HCEC 1CT (cell line): ENCODE data around the gene GOLGA8K.
"Not testable (repeated sequence)": the region's sequence is repeated elsewhere in the genome, so short reads cannot be mapped to it uniquely, and the experiment has no call there.

ENCODE experiments used
- DNase-seq: peaks from one replicate; pipeline ENCODE4 v3.0.0-alpha.2; 2017

GOLGA8K gene

DNA sequence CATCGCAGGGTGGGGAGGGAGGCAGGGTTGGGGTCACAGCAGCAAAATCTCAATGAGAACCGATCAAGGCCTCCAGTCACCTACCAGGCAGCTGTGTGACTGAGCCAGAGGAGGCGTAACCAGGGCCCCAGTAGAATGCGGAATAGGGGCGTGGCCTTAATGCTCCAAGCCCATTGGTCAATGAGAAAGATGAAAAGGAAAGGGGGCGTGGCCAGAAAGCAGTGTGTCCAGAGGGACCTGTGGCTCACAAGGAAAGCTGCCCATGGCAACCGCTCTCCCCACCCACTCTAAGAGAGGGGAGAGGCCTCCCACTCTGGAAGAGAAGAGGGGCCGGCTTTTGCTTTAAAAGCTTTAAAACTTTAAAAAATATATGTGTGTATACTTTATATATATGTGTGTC is at the start of gene GOLGA8K:
GOLGA8K (minus strand) TSS at position 101 of the 400 bp plus-strand sequence; CDS start at position 3, 98 bp downstream.
- DNase-seq = not testable (repeated sequence)

- not testable (repeated sequence) for DNase-seq
These were observed 37.4 kb upstream of the GOLGA8K start for GRCh38 chr15:32440445-32440977.

GRCh38 chr15:32434102-32434963 is 31.2 kb upstream of the GOLGA8K start:
- DNase-seq = not testable (repeated sequence)

DNA sequence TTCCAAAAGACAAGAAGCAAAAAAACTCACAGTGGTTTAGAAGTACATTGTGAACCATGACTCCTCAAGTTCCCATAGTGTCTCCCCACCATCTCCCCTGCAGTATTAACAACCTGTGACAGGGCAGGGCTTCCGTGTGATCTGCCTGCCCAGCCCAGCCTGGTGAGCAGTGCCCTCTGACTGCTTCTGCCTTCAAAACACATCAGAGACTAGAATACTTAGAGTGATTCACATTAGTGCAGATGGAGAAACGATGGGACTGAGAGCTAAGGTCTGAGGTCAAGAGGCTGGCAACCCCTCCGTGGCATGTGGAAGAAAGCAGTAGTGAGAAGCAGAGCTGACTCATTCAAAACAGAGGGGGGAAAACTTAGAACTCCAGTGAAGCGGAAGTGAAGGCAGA is 24.5 kb upstream of the GOLGA8K start:
- not testable (repeated sequence) for DNase-seq

- not testable (repeated sequence) for DNase-seq
These were observed 23.4 kb upstream of the GOLGA8K start for GRCh38 chr15:32426511-32426910.

- DNase-seq = not testable (repeated sequence)
These were observed 4.8 kb upstream of the GOLGA8K start for GRCh38 chr15:32407903-32408302.

GRCh38 chr15:32396522-32396921 is 6.6 kb downstream of the GOLGA8K start:
- not testable (repeated sequence) for DNase-seq

DNA sequence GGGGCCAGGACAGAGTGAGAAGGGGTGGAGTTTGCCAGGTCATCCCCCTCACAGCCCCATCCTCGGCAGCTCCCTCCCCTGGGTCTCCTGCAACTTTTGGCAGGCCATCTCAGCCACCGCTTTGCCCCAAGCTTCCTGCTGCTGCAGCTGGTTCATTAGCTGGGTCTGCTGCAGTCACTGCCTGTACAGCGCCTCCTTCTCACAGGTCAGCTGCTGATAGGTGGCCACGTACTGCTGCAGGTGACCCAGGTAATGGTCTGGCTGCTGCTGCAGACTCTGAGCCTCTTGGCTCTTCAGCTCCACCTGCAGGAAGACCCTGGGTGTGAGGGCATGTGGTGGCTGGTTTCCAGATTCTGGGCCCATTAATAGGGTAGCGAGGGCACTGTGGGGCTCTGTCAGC is 8.3 kb downstream of the GOLGA8K start:
- DNase-seq = not testable (repeated sequence)

DNA sequence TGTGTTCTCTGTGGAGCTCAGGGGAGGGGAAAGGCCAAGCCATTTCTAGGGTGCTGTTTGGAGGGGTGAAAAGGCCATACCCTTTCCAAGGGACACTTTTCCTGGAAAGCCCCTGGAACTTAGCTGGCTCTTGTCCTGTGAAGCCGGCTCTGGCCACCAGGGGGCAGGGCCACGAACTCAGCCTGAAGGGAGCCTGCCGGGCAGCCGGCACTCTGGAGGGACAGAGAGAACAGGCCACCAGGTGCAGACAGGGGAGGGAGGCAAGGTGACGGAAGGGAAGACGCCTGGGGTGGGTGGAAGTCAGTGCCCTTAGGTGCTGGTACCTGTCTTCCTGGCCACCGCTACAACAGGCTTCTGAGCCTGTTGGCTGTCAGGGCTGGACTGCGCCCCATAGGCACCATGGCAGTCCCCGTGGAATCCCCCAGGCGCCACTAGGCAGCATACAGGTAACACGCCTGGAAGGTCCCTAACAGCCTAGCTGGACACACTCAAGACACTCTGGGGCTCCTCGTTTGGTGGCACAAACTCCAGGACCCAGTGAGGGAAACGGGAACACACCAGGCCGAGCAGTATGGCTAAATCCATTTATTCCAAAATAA is 14.9 kb downstream of the GOLGA8K start:
- not testable (repeated sequence) for DNase-seq

DNA sequence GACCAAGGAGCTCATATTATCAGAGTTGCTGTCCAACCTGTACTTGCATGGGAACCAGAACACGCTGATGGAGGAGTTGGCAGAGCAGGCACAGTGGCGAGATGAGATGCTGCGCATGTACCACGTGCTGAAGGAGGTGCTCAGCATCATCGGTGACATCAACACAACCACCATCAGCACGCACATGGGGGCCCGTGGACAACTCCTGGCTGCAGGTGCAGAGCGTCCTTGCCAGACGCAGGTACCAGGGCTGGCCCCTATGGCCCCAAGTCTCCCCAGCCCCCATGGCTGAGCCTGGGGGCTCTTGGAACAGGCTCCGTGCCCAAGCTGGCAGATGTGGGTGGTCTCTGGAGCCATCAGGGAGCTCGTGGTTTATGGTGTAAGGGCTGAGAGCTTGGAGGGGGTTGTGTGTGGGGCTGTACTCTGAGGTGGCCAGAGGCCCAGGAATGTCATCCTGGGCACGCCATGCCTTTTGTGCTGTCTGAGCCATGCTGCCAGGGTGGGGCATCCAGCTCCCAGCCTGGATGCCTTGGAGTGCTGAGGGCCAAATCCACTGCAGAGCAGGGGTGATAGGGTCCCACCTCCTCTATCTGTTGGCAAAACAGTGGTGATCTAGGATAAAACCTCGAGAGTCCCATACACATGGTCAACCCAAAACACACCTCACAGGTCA is 17.1 kb downstream of the GOLGA8K start:
- not testable (repeated sequence) for DNase-seq

- DNase-seq = not testable (repeated sequence)
These were observed 28.9 kb downstream of the GOLGA8K start for GRCh38 chr15:32374185-32374584.

GRCh38 chr15:32373707-32374106 is 29.4 kb downstream of the GOLGA8K start:
- not testable (repeated sequence) for DNase-seq

DNA sequence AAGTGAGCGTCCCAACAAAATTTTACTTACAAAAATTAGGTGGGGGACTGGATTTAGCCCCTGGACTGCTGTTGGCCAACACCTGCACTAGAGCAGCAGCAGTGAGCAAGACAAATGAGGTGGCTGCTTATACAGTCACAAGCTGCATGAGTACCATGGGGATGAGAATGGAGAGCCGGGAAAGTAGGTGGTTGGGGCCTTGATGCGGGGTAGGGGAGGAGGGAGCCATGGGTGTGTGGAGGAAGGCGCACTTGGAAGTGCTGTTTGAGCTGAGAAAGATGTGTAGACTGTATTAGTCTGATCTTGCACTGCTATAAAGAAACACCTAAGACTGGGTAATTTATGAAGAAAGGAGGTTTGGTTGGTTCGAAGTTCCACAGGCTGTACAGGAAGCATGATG is 31.0 kb downstream of the GOLGA8K start:
- DNase-seq = not testable (repeated sequence)

DNA sequence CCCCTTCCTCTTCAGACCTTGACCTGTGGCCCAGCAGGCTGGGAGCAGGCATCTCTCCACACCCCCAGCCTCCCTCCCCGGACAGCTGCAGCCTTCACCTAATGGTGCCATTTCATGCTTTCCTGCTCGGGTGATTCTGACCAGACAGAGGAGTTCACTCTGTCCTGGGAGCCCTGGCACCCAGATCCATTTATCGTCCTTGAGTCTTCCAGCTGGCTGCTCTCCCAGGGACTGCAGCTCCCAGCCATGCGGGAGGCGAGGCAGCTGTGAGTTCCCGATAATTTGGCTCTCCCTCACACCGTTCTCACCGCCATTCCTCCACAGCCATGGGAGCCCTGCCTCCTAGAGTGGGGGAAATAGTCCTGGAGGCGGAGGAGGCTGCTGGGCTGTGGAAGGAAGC is 32.6 kb downstream of the GOLGA8K start:
- not testable (repeated sequence) for DNase-seq

DNA sequence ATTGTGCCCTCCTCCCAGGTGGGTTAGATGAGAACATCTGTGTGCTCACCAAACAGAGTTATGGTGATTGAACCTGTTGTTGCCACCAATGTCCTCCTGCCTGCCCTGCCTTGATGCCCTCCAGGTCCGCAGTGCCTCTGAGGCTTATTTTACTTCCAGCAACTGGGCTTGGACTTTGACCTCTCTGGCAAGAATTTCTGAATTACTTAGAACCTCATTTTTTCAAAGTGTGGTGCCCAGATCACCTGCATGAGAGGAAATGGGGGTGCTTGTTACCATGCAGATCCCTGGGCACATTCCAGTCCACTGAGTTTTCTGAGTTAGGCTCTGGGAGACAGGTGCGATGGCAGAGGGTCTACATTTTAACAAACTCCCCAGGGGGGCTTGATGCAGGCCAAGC is 33.0 kb downstream of the GOLGA8K start:
- not testable (repeated sequence) for DNase-seq

DNA sequence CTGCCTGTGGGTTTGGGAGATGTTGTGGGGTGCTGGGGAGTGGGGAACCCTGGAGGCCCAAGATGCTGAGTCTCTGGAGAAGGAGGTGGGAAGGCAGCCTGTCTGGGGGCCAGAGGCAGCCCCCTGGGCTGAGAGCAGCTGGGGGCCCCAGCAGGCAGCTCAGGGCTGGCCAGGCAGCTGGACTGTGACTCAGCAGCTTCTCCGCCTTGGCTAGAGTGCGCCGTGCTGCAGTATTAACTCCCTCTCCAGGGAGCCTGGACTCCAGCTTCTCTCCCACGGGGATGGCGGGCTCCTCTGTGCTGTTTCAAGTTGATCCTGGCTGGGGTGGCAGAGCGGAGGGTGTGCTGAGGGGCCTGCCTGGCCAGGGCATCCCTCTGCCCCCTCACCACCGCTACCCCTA is 36.6 kb downstream of the GOLGA8K start:
- DNase-seq = not testable (repeated sequence)

- DNase-seq = not testable (repeated sequence)
These were observed 37.1 kb downstream of the GOLGA8K start for GRCh38 chr15:32365955-32366354.

DNA sequence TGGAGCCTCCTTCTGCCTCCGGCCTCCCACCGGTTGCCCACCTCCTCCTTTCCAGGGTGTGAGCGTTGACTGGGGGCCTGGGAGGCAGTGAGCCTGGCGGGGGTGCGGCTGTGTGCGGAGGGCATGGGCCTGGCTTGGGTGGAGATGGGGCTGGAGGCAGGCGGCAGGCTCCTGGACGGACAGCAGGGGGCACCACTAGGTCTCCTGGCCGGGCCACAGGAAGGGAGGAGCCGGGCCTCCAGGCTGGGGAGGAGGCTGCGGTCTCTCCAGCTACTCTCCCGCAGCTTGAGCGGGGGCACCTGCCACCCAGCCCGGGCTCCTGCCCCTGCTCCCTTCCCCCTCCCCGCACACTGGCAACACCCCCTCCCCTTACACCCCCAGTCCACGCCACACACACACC is 38.1 kb downstream of the GOLGA8K start:
- DNase-seq = not testable (repeated sequence)

DNA sequence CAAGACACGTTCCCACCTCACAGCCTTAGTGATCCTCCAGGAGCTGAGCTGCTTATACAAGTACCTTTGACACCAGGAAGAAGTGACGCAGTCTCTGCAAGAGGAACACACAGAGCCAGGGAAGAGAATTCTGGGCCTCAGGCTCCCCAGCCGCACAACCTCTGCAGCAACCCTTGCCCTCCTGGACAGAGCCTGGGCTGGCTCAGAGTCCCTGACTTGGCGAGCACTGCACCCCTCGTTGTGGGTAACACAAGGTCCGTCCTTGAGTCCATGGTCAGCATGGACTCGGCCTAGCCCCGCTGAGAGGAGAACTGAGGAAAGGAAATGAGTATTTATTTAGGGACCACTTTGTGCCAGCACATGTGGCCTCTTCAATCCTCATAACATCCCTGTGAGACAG is 39.6 kb downstream of the GOLGA8K start:
- DNase-seq = not testable (repeated sequence)

GRCh38 chr15:32361662-32362061 is 41.4 kb downstream of the GOLGA8K start:
- not testable (repeated sequence) for DNase-seq

DNA sequence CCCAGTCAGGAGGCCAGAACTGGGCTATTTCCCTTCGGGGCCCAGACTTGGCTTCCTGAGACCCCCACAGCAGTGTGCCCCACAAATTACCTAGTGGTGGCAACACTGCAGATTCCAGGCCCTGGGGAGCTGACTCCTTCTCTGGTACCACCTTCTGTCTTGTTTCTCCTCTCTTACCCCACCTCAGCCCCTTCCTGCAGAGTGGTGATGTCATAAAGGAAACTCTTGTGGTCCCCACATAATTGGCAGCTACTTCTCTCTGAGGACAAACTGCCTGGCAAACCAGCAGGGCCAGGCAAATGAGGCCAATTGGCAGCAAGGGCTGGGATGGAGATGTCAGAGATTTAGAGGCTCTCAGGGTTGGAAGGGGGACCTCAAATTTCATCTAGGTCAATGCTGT is 44.6 kb downstream of the GOLGA8K start:
- not testable (repeated sequence) for DNase-seq

GRCh38 chr15:32356909-32357308 is 46.2 kb downstream of the GOLGA8K start:
- DNase-seq = not testable (repeated sequence)

DNA sequence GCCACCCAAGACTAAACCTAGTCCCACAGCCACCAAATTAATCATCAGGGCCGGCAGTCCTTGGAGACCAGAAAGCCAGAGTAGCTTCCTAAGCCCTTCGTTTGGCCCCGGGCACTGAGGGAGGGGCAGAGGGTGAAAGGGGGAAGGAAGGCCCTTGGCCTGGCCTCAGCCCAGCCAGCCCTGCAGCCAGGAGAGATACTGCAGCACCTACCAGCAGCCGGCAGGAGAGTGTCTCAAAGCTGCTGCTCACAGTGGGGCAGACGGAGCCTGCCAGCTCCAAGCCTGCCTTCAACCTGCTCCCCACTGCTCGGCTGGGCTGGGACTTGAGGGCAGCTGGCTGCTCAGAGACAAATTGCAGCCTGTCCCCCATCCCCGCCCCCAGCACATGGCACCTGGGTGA is 50.3 kb downstream of the GOLGA8K start:
- not testable (repeated sequence) for DNase-seq
